ENCODE results near the gene EIF5A2.

GRCh38 chr3:170909129-170909903, 879 bp upstream of the EIF5A2 start:
- TF ChIP-seq CTCF (IDR thresholded peaks at IDR 0.05): no peak
- no peak for TF ChIP-seq POLR2A (IDR thresholded peaks at IDR 0.05)
- TF ChIP-seq POLR2AphosphoS5 (IDR thresholded peaks at IDR 0.05): peak in 1 of 3 donors; percentile 31

All from transverse colon (tissue), 4 donors.